HepG2 (cell line): ENCODE data around the gene POLDIP3. TPM values are rescaled to one million over a fixed set of nuclear protein-coding genes. Genes with fewer than 3 reads are reported as not detected.
A peak's percentile ranks its signal among the peaks of the same experiment; 100 is the strongest.

ENCODE experiments used
- ARID2 ChIP-seq: sonication (generic); formaldehyde crosslinking; IDR thresholded peaks from 2 replicates; pipeline ENCODE4 v1.8.1; 2022; ENCODE audit warnings: mild to moderate bottlenecking, missing genetic modification reagents, borderline replicate concordance
- ATF3 ChIP-seq: sonication (generic); formaldehyde crosslinking; IDR thresholded peaks from 2 replicates; pipeline ENCODE4 v1.4.0; 2020; ENCODE audit warnings: missing genetic modification reagents
- ATM ChIP-seq: fragments of 450-650 bp; IDR thresholded peaks from 2 replicates; pipeline ENCODE4 v1.7.1; 2017; ENCODE audit warnings: mild to moderate bottlenecking, borderline replicate concordance
- FOXC1 ChIP-seq: sonication (generic); formaldehyde crosslinking; IDR thresholded peaks from 2 replicates; pipeline ENCODE4 v1.8.0; 2022; ENCODE audit warnings: mild to moderate bottlenecking, missing genetic modification reagents, borderline replicate concordance
- FOXM1 ChIP-seq: sonication (generic); formaldehyde crosslinking; IDR thresholded peaks from 2 replicates; pipeline ENCODE4 v1.5.0; 2020; ENCODE audit warnings: missing genetic modification reagents
- GATAD2A ChIP-seq: IDR thresholded peaks from 2 replicates; pipeline ENCODE4 v1.6.1; 2016
- GMEB2 ChIP-seq: IDR thresholded peaks from 2 replicates; pipeline ENCODE4 v1.6.1; 2016; ENCODE audit warnings: missing biosample characterization, missing genetic modification reagents, low read depth
- GPN1 ChIP-seq: sonication (generic); formaldehyde crosslinking; IDR thresholded peaks from 2 replicates; pipeline ENCODE4 v1.5.1; 2020; ENCODE audit warnings: missing genetic modification reagents, borderline replicate concordance
- HMG20A ChIP-seq: IDR thresholded peaks from 2 replicates; pipeline ENCODE4 v1.6.1; 2016; ENCODE audit warnings: borderline replicate concordance
- IKZF4 ChIP-seq: sonication (generic); formaldehyde crosslinking; IDR thresholded peaks from 2 replicates; pipeline ENCODE4 v1.5.1; 2020; ENCODE audit warnings: borderline replicate concordance, mild to moderate bottlenecking, low read depth, missing genetic modification reagents; ENCODE audit errors: not compliant biosample characterization
- KDM2A ChIP-seq: sonication (generic); formaldehyde crosslinking; IDR thresholded peaks from 2 replicates; pipeline ENCODE4 v1.4.0; 2020; ENCODE audit warnings: low read depth, missing genetic modification reagents, borderline replicate concordance
- MAFG ChIP-seq: sonication (generic); formaldehyde crosslinking; IDR thresholded peaks from 2 replicates; pipeline ENCODE4 v1.5.1; 2020; ENCODE audit warnings: mild to moderate bottlenecking, missing genetic modification reagents
- MNT ChIP-seq: fragments of 450-650 bp; IDR thresholded peaks from 2 replicates; pipeline ENCODE4 v1.6.1; 2016
- NFIB ChIP-seq: sonication (generic); formaldehyde crosslinking; IDR thresholded peaks from 2 replicates; pipeline ENCODE4 v1.9.0; 2021; ENCODE audit warnings: missing genetic modification reagents, mild to moderate bottlenecking, borderline replicate concordance
- NFYB ChIP-seq: sonication (generic); formaldehyde crosslinking; IDR thresholded peaks from 2 replicates; pipeline ENCODE4 v1.4.0; 2020; ENCODE audit warnings: missing genetic modification reagents
- RARA ChIP-seq: IDR thresholded peaks from 2 replicates; pipeline ENCODE4 v1.6.1; 2016; ENCODE audit warnings: missing genetic modification reagents, missing compliant biosample characterization
- SPEN ChIP-seq: sonication (generic); formaldehyde crosslinking; IDR thresholded peaks from 2 replicates; pipeline ENCODE4 v1.5.1; 2020; ENCODE audit warnings: low read depth, mild to moderate bottlenecking, missing genetic modification reagents
- TFDP2 ChIP-seq: sonication (generic); formaldehyde crosslinking; IDR thresholded peaks from 2 replicates; pipeline ENCODE4 v1.4.0; 2020; ENCODE audit warnings: missing genetic modification reagents
- WIZ ChIP-seq: sonication (generic); formaldehyde crosslinking; IDR thresholded peaks from 2 replicates; pipeline ENCODE4 v1.5.1; 2020; ENCODE audit warnings: mild to moderate bottlenecking, missing genetic modification reagents
- ZFP90 ChIP-seq: sonication (generic); formaldehyde crosslinking; IDR thresholded peaks from 2 replicates; pipeline ENCODE4 v1.8.0; 2022; ENCODE audit warnings: missing genetic modification reagents, mild to moderate bottlenecking, inconsistent platforms, borderline replicate concordance
- ZFY ChIP-seq: sonication (generic); formaldehyde crosslinking; IDR thresholded peaks from 2 replicates; pipeline ENCODE4 v1.4.0; 2020; ENCODE audit warnings: missing genetic modification reagents
- ZMYM4 ChIP-seq: sonication (generic); formaldehyde crosslinking; IDR thresholded peaks from 2 replicates; pipeline ENCODE4 v1.8.1; 2023; ENCODE audit warnings: mild to moderate bottlenecking, missing genetic modification reagents
- ZNF292 ChIP-seq: sonication (generic); formaldehyde crosslinking; IDR thresholded peaks from 2 replicates; pipeline ENCODE4 v1.8.1; 2022; ENCODE audit warnings: mild to moderate bottlenecking, low read depth, missing genetic modification reagents, borderline replicate concordance
- ZNF317 ChIP-seq: sonication (generic); formaldehyde crosslinking; IDR thresholded peaks from 2 replicates; pipeline ENCODE4 v1.5.0; 2020; ENCODE audit warnings: mild to moderate bottlenecking, missing genetic modification reagents
- ZNF572 ChIP-seq: sonication (generic); formaldehyde crosslinking; IDR thresholded peaks from 2 replicates; pipeline ENCODE4 v1.5.1; 2020; ENCODE audit warnings: mild to moderate bottlenecking, missing genetic modification reagents
- ZNF788 ChIP-seq: sonication (generic); formaldehyde crosslinking; IDR thresholded peaks from 2 replicates; pipeline ENCODE4 v1.5.0; 2020; ENCODE audit warnings: mild to moderate bottlenecking, missing genetic modification reagents, borderline replicate concordance
- polyA plus RNA-seq, 8 experiments: library from polyadenylated mRNA; depleted of rRNA in 3 of 8; stranded (reverse) in 7 of 8; unstranded in 1 of 8; fragments of >200 nt; fragmentation: Illumina TruSeq in 4 of 8; extraction: Trizol in 4 of 8; gene quantifications; 2 replicates each; pipeline versions ENCODE4 v1.2.1 to v1.2.3, GENCODE V29; 2011 to 2016; ENCODE audit warnings: low read depth in 4 of 8, missing spikeins in 1 of 8, mixed read lengths in 1 of 8; ENCODE audit not compliant: insufficient read depth in 1 of 8
- total RNA-seq, 5 experiments: library from RNA; depleted of rRNA; stranded (reverse); fragments of >200 nt; fragmentation: Illumina TruSeq; extraction: Trizol; gene quantifications; 2 replicates each; pipeline ENCODE4 v1.2.3, GENCODE V29; 2016; ENCODE audit warnings: low read depth in 1 of 5

POLDIP3 gene
- total and polyA plus RNA-seq, 2 of the 13 experiments (the other 11 are each of a cell fraction or from before 2014, with no cell fraction given), result 45.8 to 47.4 TPM

- TF ChIP-seq SPEN (CRISPR knock-in tag) (no peak), ZNF317 (CRISPR knock-in tag) (peak; percentile 83; the same call in 1 of the 2 replicates), ZNF788 (no peak; the same call in 1 of the 2 replicates), FOXC1 (CRISPR knock-in tag) (peak; percentile 86; the same call in 1 of the 2 replicates), ZFY (no peak), ATF3 (peak; percentile 69; the same call in 1 of the 2 replicates), ZNF572 (CRISPR knock-in tag) (no peak), HMG20A (peak; percentile 57; the same call in 1 of the 2 replicates), MNT (no peak), GATAD2A (peak; percentile 82), FOXM1 (CRISPR knock-in tag) (0 out of 2 replicates have a peak, but pooled peaks have one; percentile 60), ZMYM4 (CRISPR knock-in tag) (no peak; the same call in 1 of the 2 replicates), RARA (CRISPR knock-in tag) (peak; percentile 75), GMEB2 (CRISPR knock-in tag) (peak; percentile 5; the same call in 1 of the 2 replicates), GPN1 (no peak; the same call in 1 of the 2 replicates), ATM (no peak), NFYB (CRISPR knock-in tag) (no peak), ZFP90 (CRISPR knock-in tag) (peak; percentile 83; the same call in 1 of the 2 replicates), KDM2A (CRISPR knock-in tag) (peak; percentile 73), MAFG (CRISPR knock-in tag) (no peak), ZNF292 (CRISPR knock-in tag) (0 out of 2 replicates have a peak, but pooled peaks have one; percentile 53), WIZ (CRISPR knock-in tag) (peak; percentile 3; the same call in 1 of the 2 replicates), IKZF4 (CRISPR knock-in tag) (no peak), TFDP2 (CRISPR knock-in tag) (peak; percentile 65), NFIB (no peak), ARID2 (peak; percentile 100)
Observed at GRCh38 chr22:42615092-42615859, 593 bp upstream of the POLDIP3 start (continued).
